SU-DHL-6 (cell line): ENCODE measurements around the gene SLC17A2.

Experiments
- H2AFZ ChIP-seq: fragments of 200-600 bp; sonication (generic); 2 replicates; pipeline ENCODE4 v1.6.1; 2014; ENCODE audit warnings: low read depth, mild to moderate bottlenecking, moderate library complexity, mixed read lengths, antibody characterized with exemption, low read length; ENCODE audit not compliant: severe bottlenecking
- H3F3A ChIP-seq: fragments of 200-600 bp; shearing (Covaris generic); 2 replicates; pipeline ENCODE4 v1.6.0; 2016; ENCODE audit warnings: antibody characterized with exemption, mild to moderate bottlenecking; ENCODE audit not compliant: insufficient read depth
- H3K27ac ChIP-seq: fragments of 200-600 bp; sonication (generic); 2 replicates; pipeline ENCODE4 v1.5.1; 2016; ENCODE audit warnings: low read depth, mild to moderate bottlenecking, low read length, moderate library complexity, mixed read lengths
- H3K27me3 ChIP-seq: fragments of 200-600 bp; sonication (generic), shearing (Covaris generic); 2 replicates; pipeline ENCODE4 v1.6.0; 2014; ENCODE audit warnings: mild to moderate bottlenecking, low read length
- H3K36me3 ChIP-seq: fragments of 200-600 bp; sonication (generic); 2 replicates; pipeline ENCODE4 v1.6.1; 2014; ENCODE audit warnings: mild to moderate bottlenecking, low read length, mixed read lengths
- H3K4me2 ChIP-seq: fragments of 300-600, 200-600 bp; shearing (Covaris generic), sonication (generic); 2 replicates; pipeline ENCODE4 v1.6.0; 2014; ENCODE audit warnings: low read length, low read depth, mild to moderate bottlenecking; ENCODE audit not compliant: poor library complexity, severe bottlenecking
- H3K4me3 ChIP-seq: fragments of 200-600 bp; sonication (generic); 2 replicates; pipeline ENCODE4 v1.5.1; 2014; ENCODE audit warnings: antibody characterized with exemption, low read length, mild to moderate bottlenecking, mixed read lengths; ENCODE audit not compliant: insufficient read depth, poor library complexity, severe bottlenecking
- H3K79me2 ChIP-seq: fragments of 200-600 bp; sonication (generic); 2 replicates; pipeline ENCODE4 v1.6.1; 2014; ENCODE audit warnings: mild to moderate bottlenecking, low read length, moderate library complexity; ENCODE audit not compliant: insufficient read depth
- H3K9ac ChIP-seq: fragments of 200-600 bp; sonication (generic); 2 replicates; pipeline ENCODE4 v1.7.0; 2014; ENCODE audit warnings: mild to moderate bottlenecking, low read length
- H3K9me2 ChIP-seq: fragments of 200-600 bp; sonication (generic); replicated peaks from 2 replicates; pipeline ENCODE4 v1.6.1; 2014; ENCODE audit warnings: low read length; ENCODE audit not compliant: insufficient read depth
- H3K9me3 ChIP-seq: fragments of 200-600 bp; sonication (generic); 2 replicates; pipeline ENCODE4 v1.6.1; 2014; ENCODE audit warnings: low read length, mixed read lengths; ENCODE audit not compliant: insufficient read depth
- H4K20me1 ChIP-seq: fragments of 200-600 bp; sonication (generic); 2 replicates; pipeline ENCODE4 v1.6.1; 2014; ENCODE audit warnings: low read depth, mild to moderate bottlenecking, antibody characterized with exemption, low read length, moderate library complexity, mixed read lengths
- EZH2phosphoT487 ChIP-seq: fragments of 200-600 bp; sonication (generic), shearing (Covaris generic); conservative IDR thresholded peaks from 2 replicates; pipeline ENCODE4 v1.6.1; 2018; ENCODE audit warnings: mild to moderate bottlenecking, antibody characterized with exemption, low read length, moderate library complexity, mixed read lengths
- TF ChIP-seq, protein P1 (sequence below): fragments of 200-600 bp; sonication (generic); IDR thresholded peaks from one replicate; pipeline ENCODE4 v1.5.1; 2017; ENCODE audit warnings: antibody characterized with exemption, mild to moderate bottlenecking, low read length, moderate library complexity; ENCODE audit not compliant: insufficient read depth, poor library complexity, severe bottlenecking

SLC17A2 gene

DNA sequence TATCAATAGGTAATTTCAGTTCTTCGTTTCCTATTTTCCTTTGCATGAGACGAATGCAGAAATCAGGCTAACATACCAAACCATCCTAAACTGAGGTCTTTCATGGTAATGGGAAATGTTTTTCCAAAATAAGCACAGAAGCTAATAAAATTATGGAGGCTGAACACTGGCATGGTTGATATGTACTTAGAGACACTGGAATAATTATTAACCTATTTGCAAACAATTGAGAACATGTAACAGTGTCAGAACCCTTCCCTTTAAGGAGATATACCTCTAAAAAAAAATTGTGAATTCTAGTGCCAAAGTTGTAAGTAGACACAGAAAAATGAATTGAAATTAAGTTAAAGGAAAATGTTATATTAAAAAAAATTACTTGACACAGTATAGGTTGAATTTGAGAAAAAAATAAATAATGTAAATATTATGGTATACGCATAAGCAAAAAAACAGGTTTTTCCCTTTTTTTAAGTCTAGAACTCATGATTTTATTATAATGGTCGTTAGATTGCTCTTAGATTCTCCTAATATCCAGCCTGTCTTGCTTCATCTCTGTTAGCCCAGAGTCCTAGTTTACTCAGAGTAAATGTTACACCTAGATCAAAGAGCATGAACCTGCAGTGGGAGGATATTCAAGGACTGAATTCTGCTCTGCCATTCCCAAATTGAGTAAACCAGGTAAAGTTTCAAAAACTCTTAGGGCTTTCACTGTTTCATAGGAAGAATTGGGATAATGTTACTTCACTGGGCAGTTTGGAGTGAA is 1.7 kb downstream of the SLC17A2 start:
- Histone ChIP-seq H3F3A (no peaks in the 10 kb centered on the region), H3K4me3 (no peak overlapping the region), H2AFZ (no peak overlapping the region), H3K36me3 (no peaks in the 10 kb centered on the region), H3K79me2 (no peaks in the 10 kb centered on the region), H3K9ac (no peak overlapping the region), H4K20me1 (no peaks in the 10 kb centered on the region), H3K9me2 (no peaks in the 10 kb centered on the region), H3K27ac (no peak overlapping the region), H3K4me2 (no peak overlapping the region), H3K27me3 (no peaks in the 10 kb centered on the region), H3K9me3 (no peaks in the 10 kb centered on the region)
- TF ChIP-seq EZH2phosphoT487: no peak
- TF ChIP-seq, protein P1, sequence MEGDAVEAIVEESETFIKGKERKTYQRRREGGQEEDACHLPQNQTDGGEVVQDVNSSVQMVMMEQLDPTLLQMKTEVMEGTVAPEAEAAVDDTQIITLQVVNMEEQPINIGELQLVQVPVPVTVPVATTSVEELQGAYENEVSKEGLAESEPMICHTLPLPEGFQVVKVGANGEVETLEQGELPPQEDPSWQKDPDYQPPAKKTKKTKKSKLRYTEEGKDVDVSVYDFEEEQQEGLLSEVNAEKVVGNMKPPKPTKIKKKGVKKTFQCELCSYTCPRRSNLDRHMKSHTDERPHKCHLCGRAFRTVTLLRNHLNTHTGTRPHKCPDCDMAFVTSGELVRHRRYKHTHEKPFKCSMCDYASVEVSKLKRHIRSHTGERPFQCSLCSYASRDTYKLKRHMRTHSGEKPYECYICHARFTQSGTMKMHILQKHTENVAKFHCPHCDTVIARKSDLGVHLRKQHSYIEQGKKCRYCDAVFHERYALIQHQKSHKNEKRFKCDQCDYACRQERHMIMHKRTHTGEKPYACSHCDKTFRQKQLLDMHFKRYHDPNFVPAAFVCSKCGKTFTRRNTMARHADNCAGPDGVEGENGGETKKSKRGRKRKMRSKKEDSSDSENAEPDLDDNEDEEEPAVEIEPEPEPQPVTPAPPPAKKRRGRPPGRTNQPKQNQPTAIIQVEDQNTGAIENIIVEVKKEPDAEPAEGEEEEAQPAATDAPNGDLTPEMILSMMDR: no peak

DNA sequence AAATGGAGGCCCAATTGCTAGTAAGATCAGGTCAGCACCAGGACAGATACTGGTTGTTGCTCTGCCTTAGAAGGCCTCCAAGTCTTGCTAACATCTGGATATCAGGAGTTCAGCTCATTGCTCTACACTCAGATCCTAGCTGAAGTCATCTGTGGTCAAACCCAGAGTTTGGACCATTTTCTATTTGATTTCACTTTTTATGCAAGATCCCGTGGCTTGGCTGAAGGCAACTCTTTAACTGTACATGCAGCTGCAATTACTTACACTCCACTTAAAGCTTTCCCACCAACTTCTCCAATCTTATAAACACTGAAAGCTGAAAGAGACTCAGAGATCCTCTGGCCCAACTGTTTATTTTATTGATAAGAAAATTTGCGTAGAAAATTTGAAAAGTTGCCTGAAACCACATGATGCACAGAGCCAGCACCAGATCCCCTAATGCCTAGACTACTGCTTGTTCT is 2.7 kb downstream of the SLC17A2 start:
- Histone ChIP-seq H2AFZ (no peak overlapping the region), H3F3A (no peaks in the 10 kb centered on the region), H3K9ac (no peak overlapping the region), H3K27ac (no peak overlapping the region), H3K36me3 (no peaks in the 10 kb centered on the region), H3K4me2 (no peak overlapping the region), H3K9me3 (no peaks in the 10 kb centered on the region), H3K27me3 (no peaks in the 10 kb centered on the region), H3K9me2 (no peaks in the 10 kb centered on the region), H3K79me2 (no peaks in the 10 kb centered on the region), H3K4me3 (no peak overlapping the region), H4K20me1 (no peaks in the 10 kb centered on the region)
- TF ChIP-seq EZH2phosphoT487: no peak
- TF ChIP-seq, protein P1: no peak

DNA sequence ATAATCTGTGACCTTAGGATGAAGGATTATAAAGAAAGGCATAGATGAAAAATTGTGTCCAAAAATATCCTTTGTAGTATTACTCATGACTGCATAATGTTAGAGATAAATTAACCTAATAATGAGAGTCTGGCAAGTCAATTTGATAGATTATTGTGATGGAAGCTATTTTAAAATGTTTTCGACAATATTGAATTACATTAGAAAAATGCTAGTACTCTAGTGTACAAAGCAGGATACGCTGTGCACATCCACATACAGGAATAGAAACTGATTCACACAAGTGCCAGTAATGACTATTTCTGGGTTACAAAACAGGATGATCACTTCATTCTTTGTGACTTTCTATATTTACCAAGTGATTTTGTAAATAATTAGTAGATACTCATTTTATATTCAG is 3.3 kb downstream of the SLC17A2 start:
- Histone ChIP-seq H3K4me2 (no peak overlapping the region), H3F3A (no peaks in the 10 kb centered on the region), H3K9me3 (no peaks in the 10 kb centered on the region), H3K9me2 (no peaks in the 10 kb centered on the region), H3K79me2 (no peaks in the 10 kb centered on the region), H3K27me3 (no peaks in the 10 kb centered on the region), H3K27ac (no peak overlapping the region), H3K9ac (no peak overlapping the region), H2AFZ (no peak overlapping the region), H4K20me1 (no peaks in the 10 kb centered on the region), H3K36me3 (no peaks in the 10 kb centered on the region), H3K4me3 (no peak overlapping the region)
- no peak for TF ChIP-seq EZH2phosphoT487
- TF ChIP-seq, protein P1: no peak
